Suprapubic skin (tissue), 4 donors: Measurements from ENCODE around the gene IKZF1. TPM values are rescaled to one million over a fixed set of nuclear protein-coding genes. Genes with fewer than 3 reads are reported as not detected.

Experiments used
- DNase-seq, 2 donors: peaks; one replicate each; pipeline ENCODE4 v3.0.0-alpha.2; 2019; ENCODE audit warnings: low spot score in 2 of 2
- H3K27ac ChIP-seq: fragments of 200-600 bp; sonication (generic); one replicate; pipeline ENCODE4 v1.5.1; 2019
- H3K27me3 ChIP-seq: fragments of 200-600 bp; sonication (generic); one replicate; pipeline ENCODE4 v1.5.1; 2019
- H3K36me3 ChIP-seq: fragments of 200-600 bp; sonication (generic); one replicate; pipeline ENCODE4 v1.5.1; 2019
- H3K4me1 ChIP-seq: fragments of 200-600 bp; sonication (generic); one replicate; pipeline ENCODE4 v1.5.1; 2019
- H3K4me3 ChIP-seq: fragments of 200-600 bp; sonication (generic); one replicate; pipeline ENCODE4 v1.5.1; 2019; ENCODE audit warnings: mild to moderate bottlenecking
- H3K9me3 ChIP-seq: fragments of 200-600 bp; sonication (generic); one replicate; pipeline ENCODE4 v1.5.1; 2019
- EP300 ChIP-seq: sonication (generic); formaldehyde crosslinking; IDR thresholded peaks from one replicate; pipeline ENCODE4 v1.6.1; 2017; ENCODE audit warnings: antibody characterized with exemption
- POLR2A ChIP-seq, 2 donors: fragments of 450-650 bp; IDR thresholded peaks; one replicate each; pipeline ENCODE4 v1.6.1; 2017; ENCODE audit warnings: antibody characterized with exemption in 2 of 2, mild to moderate bottlenecking in 2 of 2, moderate library complexity in 2 of 2
- POLR2AphosphoS5 ChIP-seq, 3 donors: sonication (generic); formaldehyde crosslinking; IDR thresholded peaks; one replicate each; pipeline ENCODE4 v1.6.1; 2017; ENCODE audit warnings: antibody characterized with exemption in 3 of 3
- WGBS: methylation state at CpG from one replicate; pipeline ENCODE4 v1.1.5; 2018; 5-methylcytosine and 5-hydroxymethylcytosine counted together
- total RNA-seq, 4 donors: library from RNA; depleted of rRNA; stranded (reverse); fragments of >200 nt; gene quantifications; one replicate each; pipeline ENCODE4 v1.1.0, GENCODE V29; 2016
- TF ChIP-seq, protein P1 (sequence below), 2 donors: fragments of 200-600 bp in 1 of 2; fragments of 450-650 bp in 1 of 2; sonication (generic) in 1 of 2; IDR thresholded peaks; one replicate each; pipeline ENCODE4 v1.5.1; 2016 to 2019; ENCODE audit warnings: antibody characterized with exemption in 2 of 2, mild to moderate bottlenecking in 1 of 2, moderate library complexity in 1 of 2

The IKZF1 gene
- total RNA-seq, 4 donors from 2014 or later: 3.2 to 17.5 (median 6.2) TPM

DNA sequence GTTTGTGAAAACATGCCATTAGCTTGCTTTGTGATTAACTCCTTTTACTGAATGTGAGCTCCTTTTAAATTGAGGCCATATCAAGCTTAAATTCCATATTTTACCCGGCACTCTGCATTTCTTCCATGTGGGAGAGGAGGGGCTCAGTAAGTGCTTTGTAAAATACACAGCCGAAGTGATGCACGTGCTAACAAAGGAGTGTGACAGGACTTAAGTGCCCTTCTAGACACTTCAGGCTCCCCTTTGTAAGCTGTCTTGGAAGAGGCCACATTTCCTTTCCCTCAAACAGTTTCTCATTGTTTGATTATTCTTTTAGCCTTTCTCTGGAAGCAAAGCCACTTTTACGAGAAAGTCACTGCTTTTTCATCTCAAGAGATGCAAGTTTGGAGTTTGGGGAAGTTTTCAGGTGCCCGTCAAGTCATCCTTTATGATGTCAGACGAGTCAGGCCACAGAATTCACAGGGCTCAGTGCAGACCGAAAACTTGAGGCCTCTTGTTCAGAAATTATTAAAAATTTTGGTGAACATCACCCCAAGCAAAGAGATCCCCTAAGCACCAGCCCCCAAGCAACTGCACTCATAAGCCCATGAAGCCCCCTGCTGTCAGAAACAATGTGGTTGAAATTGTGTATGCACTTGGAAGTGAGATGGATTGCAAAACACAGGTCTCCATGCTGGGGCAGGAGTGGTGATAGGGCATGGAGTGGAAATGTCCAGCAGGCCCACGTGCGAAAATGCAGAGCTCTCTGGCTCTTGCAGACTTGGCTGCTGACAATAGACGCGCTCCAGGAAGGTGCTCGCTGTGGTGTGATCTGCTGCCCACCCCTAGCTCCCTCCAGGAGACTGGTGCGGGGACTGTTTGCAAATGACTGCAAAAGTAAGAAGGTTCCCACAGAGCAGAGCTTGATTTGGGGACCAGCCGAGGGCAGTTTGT lies 11.5 kb downstream of the IKZF1 start:
- 57% methylated on average over 14 of the region's 14 CpGs for WGBS
- no peaks in the 10 kb centered on the region for H3K36me3 ChIP-seq
- H3K4me3 ChIP-seq: no peak overlapping the region
- no peaks in the 10 kb centered on the region for H3K4me1 ChIP-seq
- H3K27me3 ChIP-seq: no peaks in the 10 kb centered on the region
- no peak for DNase-seq
- TF ChIP-seq, protein P1, sequence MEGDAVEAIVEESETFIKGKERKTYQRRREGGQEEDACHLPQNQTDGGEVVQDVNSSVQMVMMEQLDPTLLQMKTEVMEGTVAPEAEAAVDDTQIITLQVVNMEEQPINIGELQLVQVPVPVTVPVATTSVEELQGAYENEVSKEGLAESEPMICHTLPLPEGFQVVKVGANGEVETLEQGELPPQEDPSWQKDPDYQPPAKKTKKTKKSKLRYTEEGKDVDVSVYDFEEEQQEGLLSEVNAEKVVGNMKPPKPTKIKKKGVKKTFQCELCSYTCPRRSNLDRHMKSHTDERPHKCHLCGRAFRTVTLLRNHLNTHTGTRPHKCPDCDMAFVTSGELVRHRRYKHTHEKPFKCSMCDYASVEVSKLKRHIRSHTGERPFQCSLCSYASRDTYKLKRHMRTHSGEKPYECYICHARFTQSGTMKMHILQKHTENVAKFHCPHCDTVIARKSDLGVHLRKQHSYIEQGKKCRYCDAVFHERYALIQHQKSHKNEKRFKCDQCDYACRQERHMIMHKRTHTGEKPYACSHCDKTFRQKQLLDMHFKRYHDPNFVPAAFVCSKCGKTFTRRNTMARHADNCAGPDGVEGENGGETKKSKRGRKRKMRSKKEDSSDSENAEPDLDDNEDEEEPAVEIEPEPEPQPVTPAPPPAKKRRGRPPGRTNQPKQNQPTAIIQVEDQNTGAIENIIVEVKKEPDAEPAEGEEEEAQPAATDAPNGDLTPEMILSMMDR (IDR thresholded peaks at IDR 0.05): no peak
- TF ChIP-seq POLR2A (IDR thresholded peaks at IDR 0.05) (no peak), POLR2AphosphoS5 (IDR thresholded peaks at IDR 0.05) (no peak), EP300 (no peak)
- no peaks in the 10 kb centered on the region for H3K9me3 ChIP-seq
- no peak overlapping the region for H3K27ac ChIP-seq

DNA sequence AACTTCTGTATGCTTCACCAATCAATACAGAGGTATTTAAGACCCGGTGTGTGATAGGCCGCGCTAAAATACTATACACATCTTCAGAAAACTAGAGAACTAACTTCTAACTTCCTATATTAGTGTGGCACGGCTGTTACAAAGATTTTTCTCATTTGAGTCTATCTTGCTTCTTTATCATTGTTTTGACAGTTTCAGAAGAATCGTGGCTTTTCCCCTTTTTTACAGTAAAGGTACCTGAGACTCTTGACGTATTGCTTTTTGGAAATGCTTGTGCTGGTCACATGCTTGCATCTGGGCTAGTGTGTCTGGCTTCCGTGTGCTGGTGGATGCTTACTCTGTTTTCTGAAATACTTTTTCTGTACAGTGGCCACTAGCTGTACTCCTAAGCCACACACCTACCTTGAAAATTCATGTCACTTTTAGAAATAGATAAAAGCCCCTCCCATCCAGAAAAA lies 12.7 kb downstream of the IKZF1 start:
- no peak overlapping the region for H3K27ac ChIP-seq
- WGBS: 81% methylated on average over 7 of the region's 7 CpGs
- no peak for DNase-seq

GRCh38 chr7:50317697-50318669 lies 13.5 kb downstream of the IKZF1 start:
- H3K4me1 ChIP-seq: no peaks in the 10 kb centered on the region
- H3K9me3 ChIP-seq: no peaks in the 10 kb centered on the region
- TF ChIP-seq, protein P1 (IDR thresholded peaks at IDR 0.05): no peak
- TF ChIP-seq POLR2AphosphoS5 (IDR thresholded peaks at IDR 0.05) (no peak), EP300 (no peak), POLR2A (IDR thresholded peaks at IDR 0.05) (no peak)
- no peak overlapping the region for H3K4me3 ChIP-seq
- no peak overlapping the region for H3K27ac ChIP-seq
- no peaks in the 10 kb centered on the region for H3K27me3 ChIP-seq
- no peaks in the 10 kb centered on the region for H3K36me3 ChIP-seq
- DNase-seq: no peak
- 79% methylated on average over 17 of the region's 17 CpGs for WGBS

More for the DNA sequence above, 12.7 kb downstream of the IKZF1 start:
- H3K4me3 ChIP-seq: no peak overlapping the region
- no peaks in the 10 kb centered on the region for H3K36me3 ChIP-seq
- H3K4me1 ChIP-seq: no peaks in the 10 kb centered on the region
- no peaks in the 10 kb centered on the region for H3K27me3 ChIP-seq
- H3K9me3 ChIP-seq: no peaks in the 10 kb centered on the region
- no peak for TF ChIP-seq POLR2AphosphoS5 (IDR thresholded peaks at IDR 0.05)
- TF ChIP-seq POLR2A (IDR thresholded peaks at IDR 0.05): no peak
- TF ChIP-seq, protein P1 (IDR thresholded peaks at IDR 0.05): no peak
- TF ChIP-seq EP300: no peak

GRCh38 chr7:50321487-50322067 lies 17.1 kb downstream of the IKZF1 start:
- Histone ChIP-seq H3K4me3 (no peak overlapping the region), H3K4me1 (no peaks in the 10 kb centered on the region), H3K9me3 (no peaks in the 10 kb centered on the region), H3K27me3 (no peaks in the 10 kb centered on the region), H3K27ac (no peak overlapping the region), H3K36me3 (no peaks in the 10 kb centered on the region)
- 65% methylated on average over 6 of the region's 6 CpGs for WGBS
- no peak for DNase-seq
- TF ChIP-seq POLR2A (IDR thresholded peaks at IDR 0.05): no peak
- TF ChIP-seq EP300: no peak
- TF ChIP-seq, protein P1 (IDR thresholded peaks at IDR 0.05): no peak
- no peak for TF ChIP-seq POLR2AphosphoS5 (IDR thresholded peaks at IDR 0.05)
